HFFc6 (cell line): Measurements from ENCODE around the gene CD82. TPM values are rescaled to one million over a fixed set of nuclear protein-coding genes. Genes with fewer than 3 reads are reported as not detected.

Experiments used
- DNase-seq: peaks from one replicate; pipeline ENCODE4 v3.0.0-alpha.2; 2018
- H3K27ac Mint-ChIP-seq: 2 replicates; pipeline ENCODE4 v1.8.0; 2020; ENCODE audit warnings: mild to moderate bottlenecking, mixed read lengths
- H3K27me3 Mint-ChIP-seq: 2 replicates; pipeline ENCODE4 v1.8.0; 2021; ENCODE audit warnings: mild to moderate bottlenecking, moderate library complexity, mixed read lengths; ENCODE audit not compliant: insufficient read depth
- H3K36me3 Mint-ChIP-seq: 2 replicates; pipeline ENCODE4 v1.8.0; 2021; ENCODE audit warnings: low read depth, mixed read lengths
- H3K4me1 Mint-ChIP-seq: 2 replicates; pipeline ENCODE4 v1.8.0; 2020; ENCODE audit warnings: low read depth, mixed read lengths
- H3K4me3 Mint-ChIP-seq: 2 replicates; pipeline ENCODE4 v1.8.0; 2020; ENCODE audit warnings: mild to moderate bottlenecking, moderate library complexity, mixed read lengths
- H3K9me3 Mint-ChIP-seq: 2 replicates; pipeline ENCODE4 v1.8.0; 2020; ENCODE audit warnings: mild to moderate bottlenecking, mixed read lengths
- CTCF ChIP-seq: fragments of 200-600 bp; sonication (generic); IDR thresholded peaks from 2 replicates; pipeline ENCODE4 v1.5.0; 2021; ENCODE audit warnings: antibody characterized with exemption, mild to moderate bottlenecking
- total RNA-seq, 6 experiments: library from RNA; stranded (reverse); fragmentation: NEBNext Ultra II Directional; extraction: Animal tissue kit (Norgen Biotek cat#: 25700); gene quantifications; 2 replicates in 1 of 6; 3 replicates in 5 of 6; pipeline ENCODE4 v1.2.3, GENCODE V29; 2021

CD82 gene
- total RNA-seq, 6 experiments from 2014 or later: 17.3 to 31.7 (median 20.7) TPM

GRCh38 chr11:44622190-44622650 is 56.8 kb downstream of the CD82 start:
- no peaks in the 10 kb centered on the region for H3K36me3 Mint-ChIP-seq
- DNase-seq: no peak
- TF ChIP-seq CTCF: no peak
- no peak overlapping the region for H3K4me3 Mint-ChIP-seq
- H3K4me1 Mint-ChIP-seq: 0 out of 2 replicates have a peak, but pooled peaks cover 5% of the 10 kb centered on the region
- H3K27me3 Mint-ChIP-seq: peaks cover 10% of the 10 kb centered on the region
- H3K27ac Mint-ChIP-seq: no peak overlapping the region
- H3K9me3 Mint-ChIP-seq: no peaks in the 10 kb centered on the region; the same call in 1 of the 2 replicates

- 0 out of 2 replicates have a peak, but pooled peaks cover 5% of the 10 kb centered on the region for H3K4me1 Mint-ChIP-seq
- H3K36me3 Mint-ChIP-seq: no peaks in the 10 kb centered on the region
- peaks cover 11% of the 10 kb centered on the region for H3K27me3 Mint-ChIP-seq
- no peak for TF ChIP-seq CTCF
- H3K4me3 Mint-ChIP-seq: no peak overlapping the region
- no peak overlapping the region for H3K27ac Mint-ChIP-seq
- H3K9me3 Mint-ChIP-seq: no peaks in the 10 kb centered on the region; the same call in 1 of the 2 replicates
- no peak for DNase-seq
Measured at GRCh38 chr11:44622721-44623258, 57.3 kb downstream of the CD82 start.

DNA sequence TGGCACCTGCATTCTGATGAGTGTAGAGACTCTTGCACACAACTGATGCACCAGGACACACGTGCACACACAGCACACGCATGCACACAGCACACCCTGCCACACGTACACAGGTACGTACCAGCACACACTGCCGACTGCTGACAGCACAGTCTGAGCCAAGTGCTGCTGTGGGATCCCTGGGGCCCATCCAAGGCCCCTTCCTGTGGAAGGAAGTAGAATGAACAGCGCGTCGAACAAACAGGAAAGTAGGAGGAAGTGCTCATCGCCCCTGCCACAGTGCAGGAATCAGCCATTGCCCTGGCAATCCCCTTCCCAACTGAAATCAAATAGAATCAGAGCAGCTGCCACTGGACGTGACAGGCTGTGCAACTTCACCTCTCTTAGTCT is 57.9 kb downstream of the CD82 start:
- no peaks in the 10 kb centered on the region for H3K36me3 Mint-ChIP-seq
- DNase-seq: no peak
- H3K9me3 Mint-ChIP-seq: no peaks in the 10 kb centered on the region; the same call in 1 of the 2 replicates
- H3K27ac Mint-ChIP-seq: no peak overlapping the region
- H3K4me1 Mint-ChIP-seq: 0 out of 2 replicates have a peak, but pooled peaks cover 5% of the 10 kb centered on the region
- TF ChIP-seq CTCF: no peak
- H3K27me3 Mint-ChIP-seq: peaks cover 13% of the 10 kb centered on the region
- no peak overlapping the region for H3K4me3 Mint-ChIP-seq

DNA sequence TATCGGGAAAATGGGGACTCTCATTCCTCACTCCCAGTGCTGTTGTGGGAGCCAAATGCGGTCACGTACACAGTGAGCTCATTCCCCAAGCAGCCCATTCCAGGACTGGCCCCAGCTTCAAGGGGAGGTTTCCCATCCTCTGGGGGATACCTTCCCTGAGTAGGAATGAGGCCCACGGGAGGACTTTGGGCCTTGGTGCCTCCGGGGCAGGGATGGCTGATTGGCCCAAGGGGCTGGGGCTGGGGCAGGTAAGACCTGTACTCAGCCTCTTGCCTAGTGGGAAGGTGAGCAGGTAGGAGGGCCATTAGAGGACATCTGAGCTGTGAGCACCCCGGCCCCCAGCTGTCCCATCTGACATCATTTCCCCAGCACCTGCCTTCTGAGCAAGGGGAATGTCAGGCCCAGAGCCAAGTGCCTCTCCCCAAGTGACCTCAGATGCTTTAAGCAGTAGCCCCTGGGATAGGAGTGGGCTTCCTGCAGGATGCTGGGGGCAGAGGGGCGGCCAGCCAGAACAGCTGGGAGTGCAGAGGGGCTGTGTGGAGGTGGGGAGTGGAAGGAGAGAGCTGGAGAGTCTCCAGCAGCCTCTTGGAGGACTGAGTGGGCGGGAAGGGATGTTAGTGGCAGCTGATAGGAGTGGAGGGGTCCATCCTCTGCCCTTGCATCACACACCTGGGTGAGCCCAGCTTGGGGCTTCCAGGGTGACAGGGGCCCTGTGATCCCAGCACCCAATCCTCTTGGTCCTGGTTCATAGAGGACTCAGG is 58.4 kb downstream of the CD82 start:
- H3K4me1 Mint-ChIP-seq: 0 out of 2 replicates have a peak, but pooled peaks cover 5% of the 10 kb centered on the region
- peaks cover 17% of the 10 kb centered on the region for H3K27me3 Mint-ChIP-seq
- no peak for TF ChIP-seq CTCF
- H3K4me3 Mint-ChIP-seq: no peak overlapping the region
- DNase-seq: no peak
- H3K27ac Mint-ChIP-seq: no peak overlapping the region
- no peaks in the 10 kb centered on the region for H3K36me3 Mint-ChIP-seq
- no peaks in the 10 kb centered on the region; the same call in 1 of the 2 replicates for H3K9me3 Mint-ChIP-seq

GRCh38 chr11:44624761-44625221 is 59.3 kb downstream of the CD82 start:
- Mint-ChIP-seq H3K27ac (no peak overlapping the region), H3K27me3 (peaks cover 26% of the 10 kb centered on the region), H3K36me3 (no peaks in the 10 kb centered on the region), H3K4me1 (0 out of 2 replicates have a peak, but pooled peaks cover 5% of the 10 kb centered on the region), H3K9me3 (no peaks in the 10 kb centered on the region; the same call in 1 of the 2 replicates), H3K4me3 (no peak overlapping the region)
- no peak for DNase-seq
- TF ChIP-seq CTCF: no peak
